Measurements from ENCODE around the gene IFNL3.

DNA sequence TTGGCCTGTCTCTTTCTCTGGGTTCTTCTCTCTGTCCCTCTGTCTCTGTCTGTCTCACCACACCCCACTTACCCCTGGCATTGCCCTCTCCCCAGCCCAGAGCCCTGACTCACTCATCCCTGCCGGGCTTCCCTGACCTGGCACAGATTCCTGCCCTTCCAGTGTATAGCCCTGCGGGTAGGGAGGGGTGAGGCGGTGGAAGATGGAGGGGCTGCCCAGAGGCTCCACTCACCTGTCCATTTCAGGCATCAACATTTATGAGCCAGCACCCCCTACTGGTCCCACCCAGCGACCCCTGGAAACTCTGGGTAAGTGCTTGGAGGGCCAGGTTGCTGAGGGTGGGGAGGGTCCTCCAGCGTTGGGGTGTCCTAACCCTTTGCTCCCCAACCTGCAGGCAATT lies 47.0 kb downstream of the IFNL3 start:
- TF ChIP-seq, protein P1, sequence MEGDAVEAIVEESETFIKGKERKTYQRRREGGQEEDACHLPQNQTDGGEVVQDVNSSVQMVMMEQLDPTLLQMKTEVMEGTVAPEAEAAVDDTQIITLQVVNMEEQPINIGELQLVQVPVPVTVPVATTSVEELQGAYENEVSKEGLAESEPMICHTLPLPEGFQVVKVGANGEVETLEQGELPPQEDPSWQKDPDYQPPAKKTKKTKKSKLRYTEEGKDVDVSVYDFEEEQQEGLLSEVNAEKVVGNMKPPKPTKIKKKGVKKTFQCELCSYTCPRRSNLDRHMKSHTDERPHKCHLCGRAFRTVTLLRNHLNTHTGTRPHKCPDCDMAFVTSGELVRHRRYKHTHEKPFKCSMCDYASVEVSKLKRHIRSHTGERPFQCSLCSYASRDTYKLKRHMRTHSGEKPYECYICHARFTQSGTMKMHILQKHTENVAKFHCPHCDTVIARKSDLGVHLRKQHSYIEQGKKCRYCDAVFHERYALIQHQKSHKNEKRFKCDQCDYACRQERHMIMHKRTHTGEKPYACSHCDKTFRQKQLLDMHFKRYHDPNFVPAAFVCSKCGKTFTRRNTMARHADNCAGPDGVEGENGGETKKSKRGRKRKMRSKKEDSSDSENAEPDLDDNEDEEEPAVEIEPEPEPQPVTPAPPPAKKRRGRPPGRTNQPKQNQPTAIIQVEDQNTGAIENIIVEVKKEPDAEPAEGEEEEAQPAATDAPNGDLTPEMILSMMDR (optimal IDR thresholded peaks at IDR 0.05 in 1 of 3, IDR thresholded peaks at IDR 0.05 in 1 of 3, conservative IDR thresholded peaks at IDR 0.05 in 1 of 3; ENCODE audit: extremely low read depth in 1 of 3, insufficient read depth in 2 of 3, low read length in 3 of 3) = peak; percentile 6 to 30 (median 9)
- TF ChIP-seq EZH2 (IDR thresholded peaks at IDR 0.05; ENCODE audit: low read length) = no peak

Measured in keratinocyte (primary cell).